Measurements from ENCODE around the gene SLC4A4.

DNA sequence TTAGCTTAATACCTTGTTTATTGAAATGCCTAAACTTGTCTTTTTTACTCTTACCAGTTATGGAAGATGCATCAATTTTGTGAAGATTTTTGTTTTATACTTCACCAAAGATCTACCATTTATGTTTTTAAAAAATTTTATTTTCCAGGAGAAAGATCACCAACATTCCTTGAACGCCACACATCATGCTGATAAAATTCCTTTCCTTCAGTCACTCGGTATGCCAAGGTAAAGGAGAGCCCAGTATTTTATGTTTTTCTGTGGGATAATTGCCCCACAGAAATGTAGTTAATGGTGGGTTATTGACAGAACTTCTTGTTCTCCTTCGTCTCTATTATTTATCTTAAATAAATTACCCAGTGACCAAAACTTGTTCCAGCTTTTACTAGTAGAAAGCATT lies 228.0 kb downstream of the SLC4A4 start:
- TF ChIP-seq, protein P1, sequence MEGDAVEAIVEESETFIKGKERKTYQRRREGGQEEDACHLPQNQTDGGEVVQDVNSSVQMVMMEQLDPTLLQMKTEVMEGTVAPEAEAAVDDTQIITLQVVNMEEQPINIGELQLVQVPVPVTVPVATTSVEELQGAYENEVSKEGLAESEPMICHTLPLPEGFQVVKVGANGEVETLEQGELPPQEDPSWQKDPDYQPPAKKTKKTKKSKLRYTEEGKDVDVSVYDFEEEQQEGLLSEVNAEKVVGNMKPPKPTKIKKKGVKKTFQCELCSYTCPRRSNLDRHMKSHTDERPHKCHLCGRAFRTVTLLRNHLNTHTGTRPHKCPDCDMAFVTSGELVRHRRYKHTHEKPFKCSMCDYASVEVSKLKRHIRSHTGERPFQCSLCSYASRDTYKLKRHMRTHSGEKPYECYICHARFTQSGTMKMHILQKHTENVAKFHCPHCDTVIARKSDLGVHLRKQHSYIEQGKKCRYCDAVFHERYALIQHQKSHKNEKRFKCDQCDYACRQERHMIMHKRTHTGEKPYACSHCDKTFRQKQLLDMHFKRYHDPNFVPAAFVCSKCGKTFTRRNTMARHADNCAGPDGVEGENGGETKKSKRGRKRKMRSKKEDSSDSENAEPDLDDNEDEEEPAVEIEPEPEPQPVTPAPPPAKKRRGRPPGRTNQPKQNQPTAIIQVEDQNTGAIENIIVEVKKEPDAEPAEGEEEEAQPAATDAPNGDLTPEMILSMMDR (IDR thresholded peaks at IDR 0.05) = no peak
- TF ChIP-seq POLR2A (IDR thresholded peaks at IDR 0.05) = no peak
